Activated T-cell treated with anti-CD3 and anti-CD28 coated beads, Interleukin-2, amount 50 U/mL, for 4 hours (primary cell): Measurements from ENCODE around the gene TRIM16. TPM values are rescaled to one million over a fixed set of nuclear protein-coding genes. Genes with fewer than 3 reads are reported as not detected.
"Not testable (repeated sequence)": the region's sequence is repeated elsewhere in the genome, so short reads cannot be mapped to it uniquely, and the experiment has no call there.

Source experiments
- ATAC-seq, 2 donors: fragments of 200-7000 bp; cut with Tn5 transposase; one replicate each; pipeline ENCODE4 v1.10.0; 2021
- DNase-seq: peaks from one replicate; pipeline ENCODE4 v3.0.0-alpha.2; 2020
- H3K27me3 Mint-ChIP-seq: one replicate; pipeline ENCODE4 v1.8.0; 2021; ENCODE audit warnings: low read depth, mixed read lengths
- H3K36me3 Mint-ChIP-seq: one replicate; pipeline ENCODE4 v1.8.0; 2022; ENCODE audit warnings: mixed read lengths; ENCODE audit not compliant: insufficient read depth
- H3K4me1 Mint-ChIP-seq: one replicate; pipeline ENCODE4 v1.8.0; 2021; ENCODE audit warnings: low read depth, mixed read lengths
- H3K4me3 Mint-ChIP-seq: one replicate; pipeline ENCODE4 v1.8.0; 2021; ENCODE audit warnings: mild to moderate bottlenecking, moderate library complexity, mixed read lengths
- H3K9me3 Mint-ChIP-seq: one replicate; pipeline ENCODE4 v1.8.0; 2021; ENCODE audit warnings: mixed read lengths
- total RNA-seq, 3 donors: library from RNA; stranded (reverse); gene quantifications; one replicate each; pipeline ENCODE4 v1.2.1, GENCODE V29; 2021

Gene TRIM16
- total RNA-seq, 3 donors from 2014 or later, result 6.7 to 9.3 (median 8.5) TPM

- DNase-seq, H3K4me1 Mint-ChIP-seq, H3K27me3 Mint-ChIP-seq, ATAC-seq, H3K4me3 Mint-ChIP-seq, H3K9me3 Mint-ChIP-seq: not testable (repeated sequence)
- peaks cover 21% of the 10 kb centered on the region for H3K36me3 Mint-ChIP-seq
These were observed 9.5 kb downstream of the TRIM16 start for GRCh38 chr17:15674640-15675039.

- H3K4me1 Mint-ChIP-seq, DNase-seq, ATAC-seq, H3K27me3 Mint-ChIP-seq, H3K9me3 Mint-ChIP-seq, H3K4me3 Mint-ChIP-seq: not testable (repeated sequence)
- peaks cover 22% of the 10 kb centered on the region for H3K36me3 Mint-ChIP-seq
These were observed 14.6 kb downstream of the TRIM16 start for GRCh38 chr17:15669526-15669925.

- Mint-ChIP-seq H3K27me3 (no peaks in the 10 kb centered on the region), H3K4me1 (no peaks in the 10 kb centered on the region), H3K36me3 (peaks cover 25% of the 10 kb centered on the region), H3K9me3 (no peaks in the 10 kb centered on the region), H3K4me3 (no peak overlapping the region)
- no peak for DNase-seq
- no peak for ATAC-seq
These were observed 20.4 kb downstream of the TRIM16 start for GRCh38 chr17:15663691-15664090.

GRCh38 chr17:15663176-15663575 is 20.9 kb downstream of the TRIM16 start:
- peaks cover 21% of the 10 kb centered on the region for H3K36me3 Mint-ChIP-seq
- ATAC-seq (no peak), DNase-seq (no peak)
- no peaks in the 10 kb centered on the region for H3K9me3 Mint-ChIP-seq
- H3K4me3 Mint-ChIP-seq, result no peak overlapping the region
- no peaks in the 10 kb centered on the region for H3K4me1 Mint-ChIP-seq
- no peaks in the 10 kb centered on the region for H3K27me3 Mint-ChIP-seq

GRCh38 chr17:15662681-15663080 is 21.4 kb downstream of the TRIM16 start:
- DNase-seq, result no peak
- Mint-ChIP-seq H3K36me3 (peaks cover 19% of the 10 kb centered on the region), H3K27me3 (no peaks in the 10 kb centered on the region), H3K9me3 (no peaks in the 10 kb centered on the region), H3K4me1 (no peaks in the 10 kb centered on the region), H3K4me3 (no peak overlapping the region)
- ATAC-seq, result no peak

GRCh38 chr17:15660077-15660476 is 24.0 kb downstream of the TRIM16 start:
- Mint-ChIP-seq H3K36me3 (peaks cover 14% of the 10 kb centered on the region), H3K27me3 (no peaks in the 10 kb centered on the region), H3K4me3 (no peak overlapping the region), H3K9me3 (no peaks in the 10 kb centered on the region), H3K4me1 (no peaks in the 10 kb centered on the region)
- ATAC-seq (no peak), DNase-seq (no peak)

GRCh38 chr17:15659663-15660062 is 24.4 kb downstream of the TRIM16 start:
- ATAC-seq, result no peak
- Mint-ChIP-seq H3K9me3 (no peaks in the 10 kb centered on the region), H3K4me1 (no peaks in the 10 kb centered on the region), H3K36me3 (peaks cover 14% of the 10 kb centered on the region), H3K4me3 (no peak overlapping the region), H3K27me3 (no peaks in the 10 kb centered on the region)
- no peak for DNase-seq

GRCh38 chr17:15659236-15659635 is 24.9 kb downstream of the TRIM16 start:
- no peaks in the 10 kb centered on the region for H3K4me1 Mint-ChIP-seq
- H3K9me3 Mint-ChIP-seq, result no peaks in the 10 kb centered on the region
- H3K4me3 Mint-ChIP-seq, result no peak overlapping the region
- peaks cover 14% of the 10 kb centered on the region for H3K36me3 Mint-ChIP-seq
- no peaks in the 10 kb centered on the region for H3K27me3 Mint-ChIP-seq
- DNase-seq, result no peak
- no peak for ATAC-seq

- DNase-seq, result no peak
- H3K36me3 Mint-ChIP-seq, result peaks cover 8% of the 10 kb centered on the region
- no peaks in the 10 kb centered on the region for H3K9me3 Mint-ChIP-seq
- no peaks in the 10 kb centered on the region for H3K4me1 Mint-ChIP-seq
- no peak overlapping the region for H3K4me3 Mint-ChIP-seq
- ATAC-seq, result no peak
- no peaks in the 10 kb centered on the region for H3K27me3 Mint-ChIP-seq
These were observed 25.8 kb downstream of the TRIM16 start for GRCh38 chr17:15658296-15658695.

GRCh38 chr17:15657868-15658267 is 26.2 kb downstream of the TRIM16 start:
- Mint-ChIP-seq H3K36me3 (peaks cover 8% of the 10 kb centered on the region), H3K9me3 (no peaks in the 10 kb centered on the region), H3K27me3 (no peaks in the 10 kb centered on the region), H3K4me3 (no peak overlapping the region), H3K4me1 (no peaks in the 10 kb centered on the region)
- DNase-seq (no peak), ATAC-seq (no peak)

GRCh38 chr17:15654886-15655561 is 29.1 kb downstream of the TRIM16 start:
- ATAC-seq (no peak), DNase-seq (no peak)
- Mint-ChIP-seq H3K36me3 (peaks cover 6% of the 10 kb centered on the region), H3K4me1 (peaks cover 8% of the 10 kb centered on the region), H3K4me3 (no peak overlapping the region), H3K27me3 (no peaks in the 10 kb centered on the region), H3K9me3 (no peaks in the 10 kb centered on the region)

- H3K9me3 Mint-ChIP-seq, H3K36me3 Mint-ChIP-seq, H3K4me3 Mint-ChIP-seq, ATAC-seq, H3K27me3 Mint-ChIP-seq, DNase-seq, H3K4me1 Mint-ChIP-seq: not testable (repeated sequence)
These were observed 29.7 kb downstream of the TRIM16 start for GRCh38 chr17:15654401-15654800.

- ATAC-seq, result no peak
- Mint-ChIP-seq H3K27me3 (no peaks in the 10 kb centered on the region), H3K36me3 (peaks cover 6% of the 10 kb centered on the region), H3K4me3 (no peak overlapping the region), H3K9me3 (no peaks in the 10 kb centered on the region), H3K4me1 (peaks cover 8% of the 10 kb centered on the region)
- no peak for DNase-seq
These were observed 31.2 kb downstream of the TRIM16 start for GRCh38 chr17:15652960-15653359.

GRCh38 chr17:15651583-15652110 is 32.5 kb downstream of the TRIM16 start:
- peak overlapping the region; percentile 2 for H3K4me3 Mint-ChIP-seq
- no peaks in the 10 kb centered on the region for H3K27me3 Mint-ChIP-seq
- H3K4me1 Mint-ChIP-seq, result peaks cover 8% of the 10 kb centered on the region
- no peaks in the 10 kb centered on the region for H3K36me3 Mint-ChIP-seq
- DNase-seq, result no peak
- H3K9me3 Mint-ChIP-seq, result no peaks in the 10 kb centered on the region
- ATAC-seq, result peak; percentile 60 to 63

GRCh38 chr17:15650741-15651582 is 33.1 kb downstream of the TRIM16 start:
- Mint-ChIP-seq H3K9me3 (no peaks in the 10 kb centered on the region), H3K36me3 (no peaks in the 10 kb centered on the region), H3K27me3 (no peaks in the 10 kb centered on the region), H3K4me1 (peaks cover 8% of the 10 kb centered on the region), H3K4me3 (peak overlapping the region; percentile 2)
- ATAC-seq (no peak), DNase-seq (no peak)
